Adrenal gland (tissue), 12 donors: ENCODE results near the gene LMF1. TPM values are rescaled to one million over a fixed set of nuclear protein-coding genes. Genes with fewer than 3 reads are reported as not detected.

Experiments
- DNase-seq, 7 donors: peaks; one replicate each; pipeline ENCODE4 v3.0.0-alpha.2; 2019 to 2020
- H3K27ac ChIP-seq, 5 donors: fragments of 200-600 bp; sonication (generic) in 4 of 5; 1 replicate in 3 of 5; 2 replicates in 2 of 5; pipeline versions ENCODE4 v1.5.1 to v1.8.0; 2016 to 2020; ENCODE audit warnings: mild to moderate bottlenecking in 1 of 5
- H3K27me3 ChIP-seq: fragments of 200-600 bp; 2 replicates; pipeline ENCODE4 v1.8.0; 2021
- H3K36me3 ChIP-seq, 2 donors: fragments of 200-600 bp; replicated peaks in 1 of 2; 1 replicate in 1 of 2; 2 replicates in 1 of 2; pipeline versions ENCODE4 v1.5.1 to v1.8.0; 2018 to 2022
- H3K4me1 ChIP-seq, 2 donors: fragments of 200-600 bp; replicated peaks in 1 of 2; 1 replicate in 1 of 2; 2 replicates in 1 of 2; pipeline versions ENCODE4 v1.5.1 to v1.8.0; 2018 to 2021
- H3K4me3 ChIP-seq, 4 donors: fragments of 200-600 bp; sonication (generic) in 3 of 4; one replicate each; pipeline ENCODE4 v1.5.1; 2016 to 2018
- H3K9me3 ChIP-seq, 3 donors: fragments of 200-600 bp; sonication (generic) in 1 of 3; replicated peaks in 1 of 3; 1 replicate in 2 of 3; 2 replicates in 1 of 3; pipeline versions ENCODE4 v1.5.1 to v1.8.0; 2016 to 2021
- CTCF ChIP-seq, 6 experiments: fragments of 450-650 bp in 4 of 6; fragments of 200-600 bp in 2 of 6; sonication (generic) in 1 of 6; IDR thresholded peaks; 1 replicate in 5 of 6; 2 replicates in 1 of 6; pipeline versions ENCODE4 v1.5.1 to v1.8.0; 2016 to 2021; ENCODE audit warnings: antibody characterized with exemption in 6 of 6, mild to moderate bottlenecking in 2 of 6, moderate library complexity in 1 of 6
- POLR2A ChIP-seq, 2 donors: fragments of 450-650 bp; IDR thresholded peaks; one replicate each; pipeline ENCODE4 v1.6.1; 2017; ENCODE audit warnings: antibody characterized with exemption in 2 of 2, mild to moderate bottlenecking in 2 of 2, moderate library complexity in 1 of 2
- WGBS, 4 donors: extraction: QIAGEN DNeasy Blood & Tissue Kit in 2 of 4; methylation state at CpG; one replicate each; pipeline versions ENCODE4 v1.1.5 to v1.1.7; 2013 to 2017; 5-methylcytosine and 5-hydroxymethylcytosine counted together
- intact Hi-C, 2 donors: fragments of 100-400 bp; cut with DNase I; formaldehyde crosslinking; loops; one replicate each; pipeline versions ENCODE4 v1.14.1 to v1.15.0; 2022 to 2023
- polyA plus RNA-seq, 3 donors: library from polyadenylated mRNA; stranded (reverse); fragments of 200-250 nt in 2 of 3; fragments of 350-450 nt in 1 of 3; fragmentation: Illumina TruSeq in 1 of 3; extraction: RNeasy Lipid Tissue Mini Kit (QIAGEN cat#74804) in 1 of 3; gene quantifications; one replicate each; pipeline ENCODE4 v1.2.3, GENCODE V29; 2013 to 2014
- total RNA-seq, 9 donors: library from RNA; depleted of rRNA in 4 of 9; stranded (reverse); fragments of >200 nt in 4 of 9; fragments of 120-200 nt in 1 of 9; fragmentation: NEBNext Ultra II Directional in 1 of 9; extraction: Animal tissue kit (Norgen Biotek cat#: 25700) in 1 of 9; gene quantifications; one replicate each; pipeline versions ENCODE4 v1.1.0 to v1.2.4, GENCODE V29; 2013 to 2023
- donor health status: healthy with polysubstance abuse.
- donor health status: Bipolar disorder and iron deficiency.
- donor health status: DM: yes; HTN: yes; CAD: no.
- donor health status: DM: no; HTN: no; CAD: no.
- donor health status: DM: no; HTN: no; CAD: no.
- donor health status: DM: yes; HTN: yes; CAD: no.

The LMF1 gene
- total and polyA plus RNA-seq, 12 donors, result 10.5 to 101 (median 36.3) TPM

GRCh38 chr16:848510-849253, 122.1 kb downstream of the LMF1 start:
- Histone ChIP-seq H3K4me3 (no peak overlapping the region), H3K4me1 (no peaks in the 10 kb centered on the region), H3K27ac (no peak overlapping the region), H3K27me3 (no peaks in the 10 kb centered on the region), H3K36me3 (no peaks in the 10 kb centered on the region), H3K9me3 (no peaks in the 10 kb centered on the region)
- TF ChIP-seq POLR2A (IDR thresholded peaks at IDR 0.05), result no peak
- TF ChIP-seq CTCF (IDR thresholded peaks at IDR 0.05), result no peak
- DNase-seq, result peak in 1 of 7 donors; percentile 5
- 88 to 93% (median 90%) methylated on average over 39 to 44 of the region's 44 CpGs for WGBS, 4 donors
- intact Hi-C loops, result no loop called here

- TF ChIP-seq CTCF (IDR thresholded peaks at IDR 0.05), result no peak
- TF ChIP-seq POLR2A (IDR thresholded peaks at IDR 0.05), result no peak
- Histone ChIP-seq H3K9me3 (no peaks in the 10 kb centered on the region), H3K4me3 (no peak overlapping the region), H3K27ac (no peak overlapping the region), H3K4me1 (no peaks in the 10 kb centered on the region), H3K27me3 (no peaks in the 10 kb centered on the region), H3K36me3 (no peaks in the 10 kb centered on the region)
- intact Hi-C loops, result no loop called here
- WGBS, 4 donors, result 93 to 96% (median 94%) methylated on average over 11 to 33 of the region's 33 CpGs
- DNase-seq, result peak in 1 of 7 donors; percentile 2
Measured at GRCh38 chr16:847681-848445, 122.9 kb downstream of the LMF1 start.

- H3K36me3 ChIP-seq, result no peaks in the 10 kb centered on the region
- peak in 1 of 7 donors; percentile 2 for DNase-seq
Measured at GRCh38 chr16:847151-847550, 123.6 kb downstream of the LMF1 start.

More at GRCh38 chr16:847151-847550, 123.6 kb downstream of the LMF1 start:
- Histone ChIP-seq H3K9me3 (no peaks in the 10 kb centered on the region), H3K27me3 (peaks cover 4% of the 10 kb centered on the region), H3K4me1 (no peaks in the 10 kb centered on the region), H3K27ac (no peak overlapping the region), H3K4me3 (no peak overlapping the region)
- intact Hi-C loops, result no loop called here
- 85 to 94% (median 89%) methylated on average over 10 of the region's 10 CpGs for WGBS, 4 donors
- TF ChIP-seq POLR2A (IDR thresholded peaks at IDR 0.05) (no peak), CTCF (IDR thresholded peaks at IDR 0.05) (no peak)
